Endothelial cell (in vitro differentiated cells): ENCODE measurements around the gene NEO1. TPM values are rescaled to one million over a fixed set of nuclear protein-coding genes. Genes with fewer than 3 reads are reported as not detected.

Source experiments
- DNase-seq: peaks from one replicate; pipeline ENCODE4 v3.0.0; 2021; ENCODE audit warnings: low spot score
- H3K27ac Mint-ChIP-seq: one replicate; pipeline ENCODE4 v1.8.0; 2021; ENCODE audit warnings: mixed read lengths, inconsistent platforms; ENCODE audit not compliant: unreplicated experiment
- H3K27me3 Mint-ChIP-seq: one replicate; pipeline ENCODE4 v1.8.0; 2021; ENCODE audit warnings: mild to moderate bottlenecking, moderate library complexity, mixed read lengths, inconsistent platforms; ENCODE audit not compliant: unreplicated experiment
- H3K36me3 Mint-ChIP-seq: one replicate; pipeline ENCODE4 v1.8.0; 2021; ENCODE audit warnings: mild to moderate bottlenecking, low read depth, mixed read lengths, inconsistent platforms; ENCODE audit not compliant: unreplicated experiment
- H3K4me1 Mint-ChIP-seq: one replicate; pipeline ENCODE4 v1.8.0; 2021; ENCODE audit warnings: mild to moderate bottlenecking, mixed read lengths, inconsistent platforms; ENCODE audit not compliant: unreplicated experiment
- H3K4me3 Mint-ChIP-seq: one replicate; pipeline ENCODE4 v1.8.0; 2021; ENCODE audit warnings: mild to moderate bottlenecking, mixed read lengths, inconsistent platforms; ENCODE audit not compliant: unreplicated experiment
- H3K9me3 Mint-ChIP-seq: one replicate; pipeline ENCODE4 v1.8.0; 2021; ENCODE audit warnings: mixed read lengths, inconsistent platforms; ENCODE audit not compliant: unreplicated experiment
- CTCF ChIP-seq: fragments of 200-600 bp; sonication (generic); IDR thresholded peaks from one replicate; pipeline ENCODE4 v1.5.0; 2021; ENCODE audit warnings: antibody characterized with exemption; ENCODE audit not compliant: unreplicated experiment
- total RNA-seq: library from RNA; stranded (reverse); fragmentation: NEBNext Ultra II Directional; extraction: Animal tissue kit (Norgen Biotek cat#: 25700); gene quantifications from one replicate; pipeline ENCODE4 v1.2.1, GENCODE V29; 2021; ENCODE audit not compliant: unreplicated experiment

The NEO1 gene
- total RNA-seq, 1 donor from 2014 or later, result 140 TPM

DNA sequence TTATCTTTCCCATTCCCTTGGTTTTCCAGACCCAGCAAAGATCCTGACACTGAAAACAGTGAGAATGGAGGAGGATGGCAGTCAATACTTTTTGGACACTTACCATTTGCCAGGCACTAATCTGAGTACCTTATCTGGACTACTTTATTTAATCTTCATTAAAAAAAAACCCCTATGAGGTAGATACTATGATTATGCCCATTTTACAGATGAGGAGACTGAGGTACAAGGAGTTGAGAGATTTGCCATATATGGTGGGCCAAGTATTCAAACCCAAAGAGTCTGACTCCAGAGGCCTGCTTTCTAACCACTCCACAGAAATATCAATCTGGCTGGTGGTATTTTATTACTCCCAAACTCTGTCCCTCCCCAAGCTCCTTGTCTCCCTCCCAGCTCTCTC, 296.9 kb downstream of the NEO1 start:
- Mint-ChIP-seq H3K27me3 (peaks cover 1% of the 10 kb centered on the region), H3K36me3 (no peaks in the 10 kb centered on the region), H3K4me1 (no peaks in the 10 kb centered on the region), H3K27ac (no peak overlapping the region), H3K9me3 (no peaks in the 10 kb centered on the region), H3K4me3 (no peak overlapping the region)
- TF ChIP-seq CTCF, result no peak
- DNase-seq, result no peak

GRCh38 chr15:73352082-73352481, 299.8 kb downstream of the NEO1 start:
- no peak overlapping the region for H3K27ac Mint-ChIP-seq

GRCh38 chr15:73353734-73354133, 301.5 kb downstream of the NEO1 start:
- TF ChIP-seq CTCF, result no peak
- Mint-ChIP-seq H3K36me3 (no peaks in the 10 kb centered on the region), H3K27me3 (peaks cover 1% of the 10 kb centered on the region), H3K9me3 (no peaks in the 10 kb centered on the region), H3K4me3 (no peak overlapping the region), H3K4me1 (peaks cover 15% of the 10 kb centered on the region), H3K27ac (no peak overlapping the region)
- no peak for DNase-seq

More at GRCh38 chr15:73352082-73352481, 299.8 kb downstream of the NEO1 start:
- H3K36me3 Mint-ChIP-seq, result no peaks in the 10 kb centered on the region
- no peaks in the 10 kb centered on the region for H3K9me3 Mint-ChIP-seq
- H3K4me1 Mint-ChIP-seq, result peaks cover 7% of the 10 kb centered on the region
- no peak overlapping the region for H3K4me3 Mint-ChIP-seq
- no peak for DNase-seq
- no peak for TF ChIP-seq CTCF
- peaks cover 1% of the 10 kb centered on the region for H3K27me3 Mint-ChIP-seq

DNA sequence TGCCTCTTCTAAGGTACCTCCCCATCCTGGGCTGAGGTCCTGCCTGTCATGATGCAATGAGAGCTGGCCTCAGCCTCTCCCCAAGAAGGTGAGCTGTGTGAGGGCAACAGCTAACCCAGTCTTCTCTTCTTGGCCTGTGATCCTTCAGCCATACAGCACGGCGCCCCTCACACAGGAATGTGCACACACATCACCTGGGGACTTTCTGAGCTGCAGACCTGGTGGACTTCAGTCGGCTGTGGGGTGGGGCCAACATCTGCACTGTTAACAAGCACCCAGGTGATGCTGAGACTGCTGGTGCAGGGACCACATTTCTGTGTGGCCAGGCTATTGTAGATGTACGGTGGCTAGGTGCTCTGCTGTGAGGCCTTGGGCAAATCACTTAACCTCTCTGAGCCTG, 302.0 kb downstream of the NEO1 start:
- Mint-ChIP-seq H3K4me1 (peaks cover 15% of the 10 kb centered on the region), H3K27ac (no peak overlapping the region), H3K36me3 (no peaks in the 10 kb centered on the region), H3K27me3 (no peaks in the 10 kb centered on the region), H3K4me3 (no peak overlapping the region), H3K9me3 (no peaks in the 10 kb centered on the region)
- DNase-seq, result no peak
- no peak for TF ChIP-seq CTCF
